HEK293T (cell line): Measurements from ENCODE around the gene KRTAP5-5.
"Not testable (repeated sequence)": the region's sequence is repeated elsewhere in the genome, so short reads cannot be mapped to it uniquely, and the experiment has no call there.

Experiments
- CTCF ChIA-PET: fragments of 350-600 bp; formaldehyde crosslinking; extraction: SDS; loops from one replicate; lab custom pipeline; 2021; ENCODE audit warnings: antibody characterized with exemption, inconsistent platforms; lab: Yijun Ruan, JAX
- POLR2A ChIA-PET: fragments of 350-600 bp; formaldehyde crosslinking; extraction: SDS; loops from one replicate; lab custom pipeline; 2020; ENCODE audit warnings: antibody characterized with exemption, inconsistent platforms; lab: Yijun Ruan, JAX
- DNase-seq: peaks from one replicate; pipeline ENCODE4 v3.0.0; 2012; ENCODE audit warnings: mixed read lengths; ENCODE audit errors: extremely low spot score
- ARNT ChIP-seq: fragments of 450-650 bp; IDR thresholded peaks from 2 replicates; pipeline ENCODE4 v1.6.1; 2017; ENCODE audit warnings: mild to moderate bottlenecking
- BHLHE40 ChIP-seq: fragments of 450-650 bp; IDR thresholded peaks from 2 replicates; pipeline ENCODE4 v1.6.1; 2016; ENCODE audit warnings: mild to moderate bottlenecking, moderate library complexity, borderline replicate concordance
- CTBP1 ChIP-seq: fragments of 450-650 bp; IDR thresholded peaks from 2 replicates; pipeline ENCODE4 v1.6.1; 2016; ENCODE audit warnings: borderline replicate concordance
- ELF4 ChIP-seq: fragments of 450-650 bp; IDR thresholded peaks from 2 replicates; pipeline ENCODE4 v1.6.1; 2017; ENCODE audit warnings: antibody characterized with exemption
- FOXA1 ChIP-seq: fragments of 450-650 bp; IDR thresholded peaks from 2 replicates; pipeline ENCODE4 v1.6.1; 2016; ENCODE audit warnings: mild to moderate bottlenecking
- FOXK2 ChIP-seq: fragments of 450-650 bp; IDR thresholded peaks from 2 replicates; pipeline ENCODE4 v1.6.1; 2016; ENCODE audit warnings: mild to moderate bottlenecking
- FOXM1 ChIP-seq: fragments of 450-650 bp; IDR thresholded peaks from 2 replicates; pipeline ENCODE4 v1.6.1; 2017; ENCODE audit warnings: mild to moderate bottlenecking, borderline replicate concordance
- HDGF ChIP-seq: fragments of 450-650 bp; IDR thresholded peaks from 2 replicates; pipeline ENCODE4 v1.6.1; 2017; ENCODE audit warnings: antibody characterized with exemption, borderline replicate concordance
- L3MBTL2 ChIP-seq: fragments of 450-650 bp; conservative IDR thresholded peaks from 2 replicates; pipeline ENCODE4 v1.6.1; 2016; ENCODE audit warnings: mild to moderate bottlenecking
- LEF1 ChIP-seq: fragments of 450-650 bp; IDR thresholded peaks from 2 replicates; pipeline ENCODE4 v1.6.1; 2017; ENCODE audit warnings: mild to moderate bottlenecking, borderline replicate concordance
- NFRKB ChIP-seq: fragments of 450-650 bp; IDR thresholded peaks from 2 replicates; pipeline ENCODE4 v1.6.1; 2016; ENCODE audit warnings: mild to moderate bottlenecking, moderate library complexity
- PKNOX1 ChIP-seq: fragments of 450-650 bp; IDR thresholded peaks from 2 replicates; pipeline ENCODE4 v1.6.1; 2016
- SP1 ChIP-seq: fragments of 450-650 bp; IDR thresholded peaks from 2 replicates; pipeline ENCODE4 v1.6.1; 2017
- SUZ12 ChIP-seq: fragments of 450-650 bp; IDR thresholded peaks from 2 replicates; pipeline ENCODE4 v1.6.1; 2016; ENCODE audit warnings: mild to moderate bottlenecking
- TARDBP ChIP-seq: fragments of 450-650 bp; IDR thresholded peaks from 2 replicates; pipeline ENCODE4 v1.6.1; 2016
- ZNF384 ChIP-seq: fragments of 450-650 bp; IDR thresholded peaks from 2 replicates; pipeline ENCODE4 v1.6.1; 2016

KRTAP5-5 gene

GRCh38 chr11:1645357-1645821, 15.8 kb downstream of the KRTAP5-5 start:
- no peak for DNase-seq
- POLR2A ChIA-PET, result interaction anchor here (0.6 kb wide), 1 partner anchor 30 kb away, joined by 3 read pairs; no protein-coding TSS in a partner anchor
- TF ChIP-seq FOXK2 (no peak), ELF4 (no peak), PKNOX1 (no peak), FOXA1 (no peak), SUZ12 (no peak), SP1 (no peak), FOXM1 (no peak), BHLHE40 (no peak), HDGF (no peak), NFRKB (no peak), LEF1 (no peak), ARNT (no peak), ZNF384 (no peak), TARDBP (no peak), L3MBTL2 (no peak), CTBP1 (no peak)
- CTCF ChIA-PET, result interaction anchor here (0.6 kb wide), 1 partner anchor 23 kb away, joined by 3 read pairs; no protein-coding TSS in a partner anchor

- CTCF ChIA-PET, result interaction anchor here (1.2 kb wide), 1 partner anchor 186 kb away, joined by 3 read pairs; no protein-coding TSS in a partner anchor
- POLR2A ChIA-PET, DNase-seq: not testable (repeated sequence)
Observed at GRCh38 chr11:1646540-1646939, 17.0 kb downstream of the KRTAP5-5 start.

GRCh38 chr11:1647901-1648652, 18.5 kb downstream of the KRTAP5-5 start:
- CTCF ChIA-PET, result interaction anchor here (1.7 kb wide), 1 partner anchor 504 kb away, joined by 4 read pairs; no protein-coding TSS in a partner anchor
- POLR2A ChIA-PET, result no interaction called here
- TF ChIP-seq PKNOX1, result no peak
- DNase-seq, result no peak

GRCh38 chr11:1648653-1649420, 19.3 kb downstream of the KRTAP5-5 start:
- CTCF ChIA-PET, result interaction anchor here (1.7 kb wide), 1 partner anchor 503 kb away, joined by 4 read pairs; no protein-coding TSS in a partner anchor
- no peak for TF ChIP-seq ARNT
- TF ChIP-seq CTBP1, result no peak
- no peak for TF ChIP-seq FOXM1
- TF ChIP-seq BHLHE40, result no peak
- TF ChIP-seq ELF4, result no peak
- TF ChIP-seq LEF1, result no peak
- POLR2A ChIA-PET, result no interaction called here
- no peak for DNase-seq

- ChIA-PET POLR2A (no interaction called here), CTCF (interaction anchor here (0.9 to 1.4 kb wide), 5 partner anchors 9 to 501 kb away, joined by 3 to 6 read pairs (median 3); no protein-coding TSS in a partner anchor)
- no peak for DNase-seq
- TF ChIP-seq FOXM1 (peak; percentile 97), ELF4 (no peak)
Observed at GRCh38 chr11:1650034-1650917, 20.7 kb downstream of the KRTAP5-5 start.

- ChIA-PET POLR2A (no interaction called here), CTCF (interaction anchor here (0.9 to 1.4 kb wide), 5 partner anchors 10 to 501 kb away, joined by 3 to 6 read pairs (median 3); no protein-coding TSS in a partner anchor)
- DNase-seq, result no peak
- TF ChIP-seq LEF1, result no peak
Observed at GRCh38 chr11:1650918-1651262, 21.3 kb downstream of the KRTAP5-5 start.
